Suppressor macrophage (primary cell): ENCODE measurements around the gene TGFBR3.

Source experiments
- DNase-seq, 4 experiments: peaks; one replicate each; pipeline ENCODE4 v3.0.0-alpha.2; 2020 to 2022

The TGFBR3 gene

DNA sequence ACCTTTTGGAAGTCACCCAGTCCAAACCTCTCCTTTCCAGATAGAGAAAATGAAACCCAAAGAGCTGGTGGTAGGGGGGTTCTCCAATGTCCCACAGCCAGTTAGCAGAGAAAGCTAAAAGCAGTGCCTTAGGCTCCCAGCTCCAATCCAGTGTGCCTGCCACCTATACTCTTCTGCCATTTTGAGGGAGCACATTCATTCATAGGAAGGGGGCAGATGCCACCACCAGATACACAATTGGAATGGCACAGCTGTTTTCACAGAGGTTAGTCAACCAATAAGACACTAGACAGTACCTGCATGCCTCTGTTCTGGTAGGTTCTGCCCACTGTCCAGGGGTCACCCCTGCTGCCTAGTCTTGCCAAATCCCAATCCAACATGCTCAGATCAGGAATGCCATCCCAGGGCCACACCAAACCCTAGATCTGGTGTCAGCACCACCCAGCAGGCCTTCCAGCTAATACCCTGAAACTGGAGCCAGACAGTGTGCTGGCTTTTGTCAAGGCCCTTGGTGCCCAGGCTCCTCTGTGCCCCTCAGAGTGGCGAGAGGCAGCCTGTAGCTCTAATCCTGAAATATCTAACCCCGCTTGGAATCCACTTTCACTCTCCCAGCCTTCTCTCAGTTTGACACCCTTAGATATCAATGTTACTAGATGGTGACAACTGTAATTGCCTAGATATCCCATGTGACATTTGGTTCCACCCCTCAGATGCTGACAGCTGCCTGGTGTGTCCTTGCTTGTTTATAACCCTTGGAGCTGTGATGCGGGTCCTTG lies 178.6 kb downstream of the TGFBR3 start:
- DNase-seq, result no peak

- no peak for DNase-seq
Measured at GRCh38 chr1:91706140-91706957, 179.6 kb downstream of the TGFBR3 start.

DNA sequence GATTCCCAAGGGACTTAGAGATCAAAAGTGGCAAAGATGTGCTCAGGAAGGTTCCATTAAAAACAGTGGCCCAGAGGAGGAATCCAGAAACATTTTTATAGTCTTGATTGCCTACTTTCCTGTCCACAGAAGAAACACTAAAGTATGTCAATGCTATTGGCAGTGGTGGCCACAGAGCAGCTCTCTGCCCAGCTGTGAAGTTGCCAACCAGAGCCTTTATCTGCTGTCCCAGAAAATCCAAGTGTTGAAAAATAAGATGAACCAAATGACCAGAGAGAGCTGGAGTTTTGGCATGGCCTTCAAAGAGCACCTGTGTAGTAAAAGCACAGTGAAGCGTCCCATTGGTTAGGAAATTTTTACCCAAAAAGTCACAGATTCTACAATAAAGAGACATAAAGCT lies 181.2 kb downstream of the TGFBR3 start:
- no peak for DNase-seq

DNA sequence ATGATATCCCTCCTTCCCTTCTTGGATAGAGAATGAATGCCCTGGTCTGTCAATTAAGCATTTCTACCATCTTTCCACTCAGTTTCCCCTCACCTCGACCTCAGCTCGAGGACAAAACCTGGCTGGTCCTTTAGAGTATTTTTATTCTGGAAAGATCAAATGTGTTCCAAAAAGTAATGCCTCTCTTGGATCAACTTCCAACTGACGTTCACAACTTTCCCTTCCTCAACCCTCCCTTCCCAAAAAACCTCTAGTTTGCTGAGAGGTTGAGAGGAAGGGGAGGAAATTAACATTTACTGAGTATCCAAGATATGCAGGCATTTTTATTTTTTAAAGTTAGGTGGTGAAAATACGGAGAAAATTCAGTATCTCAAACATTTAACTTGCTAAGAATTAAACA lies 182.9 kb downstream of the TGFBR3 start:
- DNase-seq, result no peak

GRCh38 chr1:91701472-91701869 lies 184.5 kb downstream of the TGFBR3 start:
- no peak for DNase-seq

- DNase-seq, result peak in 1 of 4 experiments; percentile 2
Measured at GRCh38 chr1:91700771-91701471, 185.0 kb downstream of the TGFBR3 start.

DNA sequence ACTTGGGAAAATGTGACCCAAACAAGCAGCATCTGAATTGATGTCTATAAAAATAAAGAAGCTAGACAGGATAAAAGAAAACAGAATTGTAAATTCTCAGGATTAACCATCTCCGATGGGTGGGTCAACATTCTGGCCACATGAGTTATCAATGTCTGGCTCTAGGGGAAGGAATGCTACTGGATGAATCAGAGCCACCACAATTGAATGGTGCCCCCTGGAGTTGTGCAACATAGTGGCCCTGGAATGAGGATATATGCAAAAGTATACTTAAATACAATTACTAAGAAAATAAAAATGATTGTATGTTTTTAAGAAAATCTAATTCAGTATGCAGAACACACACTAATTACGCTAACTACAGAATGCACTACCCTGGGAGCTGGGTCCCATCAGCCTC lies 185.6 kb downstream of the TGFBR3 start:
- DNase-seq, result no peak

GRCh38 chr1:91699339-91699974 lies 186.5 kb downstream of the TGFBR3 start:
- no peak for DNase-seq

DNA sequence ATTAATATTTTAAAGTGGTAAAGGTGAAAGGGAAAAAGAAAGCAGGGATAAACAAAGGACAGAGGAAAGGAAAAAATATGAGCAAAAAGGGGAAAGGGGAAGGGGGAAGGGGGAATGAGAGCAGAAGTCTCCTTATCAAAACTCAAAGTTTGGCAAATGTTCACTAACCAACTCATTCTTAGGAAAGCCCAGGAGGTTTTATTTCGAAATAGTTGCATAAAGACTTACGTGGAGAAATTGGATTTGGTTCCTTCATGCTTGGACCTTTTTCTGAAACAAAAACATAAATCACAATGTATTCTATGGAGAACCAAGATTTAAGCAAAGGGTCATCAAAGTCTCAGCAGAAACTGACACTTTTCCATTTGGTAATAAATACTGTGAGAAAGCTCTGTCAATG lies 188.1 kb downstream of the TGFBR3 start:
- DNase-seq, result peak in 1 of 4 experiments; percentile 14

GRCh38 chr1:91697416-91697815 lies 188.5 kb downstream of the TGFBR3 start:
- DNase-seq, result no peak

DNA sequence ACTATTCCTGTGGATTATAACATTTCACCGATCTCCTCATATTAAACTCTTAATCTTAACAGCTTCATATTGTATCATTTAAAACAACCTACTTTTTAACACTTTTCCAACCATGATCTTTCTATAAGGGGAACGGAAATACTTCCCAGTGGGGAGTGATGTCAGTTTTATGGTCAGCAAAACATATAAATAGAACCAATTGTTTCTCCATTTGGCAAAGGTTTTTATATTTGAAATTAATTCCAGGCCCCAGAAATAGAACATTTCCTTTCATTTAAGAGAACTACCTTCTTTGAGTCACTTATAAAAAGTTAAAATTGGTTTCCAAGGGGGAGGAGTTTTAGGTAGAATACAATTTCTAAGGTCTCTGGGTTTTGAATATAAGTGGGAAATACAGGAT lies 189.6 kb downstream of the TGFBR3 start:
- DNase-seq, result no peak

- DNase-seq, result no peak
Measured at GRCh38 chr1:91693557-91693956, 192.4 kb downstream of the TGFBR3 start.

DNA sequence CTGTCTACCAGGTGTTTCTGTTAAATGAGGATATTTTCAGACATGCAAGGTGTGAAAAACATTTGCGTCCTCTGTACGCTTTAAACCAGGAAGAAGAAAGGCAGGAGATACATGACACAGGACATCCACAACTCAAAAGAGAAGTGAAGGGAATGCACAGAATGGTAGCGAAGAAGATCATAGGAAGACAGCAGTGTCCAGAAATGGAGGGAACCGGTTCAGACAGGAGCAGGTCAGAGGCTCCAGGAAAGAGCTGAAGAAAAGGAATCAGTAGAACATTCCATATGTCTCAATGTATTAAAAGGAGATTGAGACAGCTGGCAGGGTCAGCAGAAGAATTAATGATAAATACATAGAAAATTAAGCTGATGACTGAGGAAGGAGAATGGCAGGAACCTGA lies 194.4 kb downstream of the TGFBR3 start:
- DNase-seq, result no peak

- no peak for DNase-seq
Measured at GRCh38 chr1:91689641-91690481, 196.1 kb downstream of the TGFBR3 start.

- DNase-seq, result no peak
Measured at GRCh38 chr1:91687452-91687851, 198.5 kb downstream of the TGFBR3 start.

DNA sequence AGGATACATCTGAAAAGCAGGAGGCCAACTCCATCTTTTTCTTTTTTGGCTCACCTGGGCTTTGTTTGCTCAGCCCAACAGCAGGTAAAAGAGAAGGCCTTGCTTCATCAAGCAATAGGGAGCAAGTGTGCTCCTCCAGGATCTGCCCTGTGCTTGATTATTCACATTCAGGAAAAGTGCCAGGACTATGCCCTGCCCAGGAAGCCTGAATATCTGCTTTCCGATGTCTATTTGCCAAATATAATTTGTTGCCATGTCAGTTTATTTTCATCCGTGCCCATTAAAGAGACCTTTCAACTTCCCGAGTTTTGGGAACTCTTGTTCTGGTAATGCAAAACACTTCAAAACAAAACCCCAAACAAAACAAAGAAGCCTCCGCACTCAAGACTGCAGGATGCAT lies 200.0 kb downstream of the TGFBR3 start:
- DNase-seq, result no peak

DNA sequence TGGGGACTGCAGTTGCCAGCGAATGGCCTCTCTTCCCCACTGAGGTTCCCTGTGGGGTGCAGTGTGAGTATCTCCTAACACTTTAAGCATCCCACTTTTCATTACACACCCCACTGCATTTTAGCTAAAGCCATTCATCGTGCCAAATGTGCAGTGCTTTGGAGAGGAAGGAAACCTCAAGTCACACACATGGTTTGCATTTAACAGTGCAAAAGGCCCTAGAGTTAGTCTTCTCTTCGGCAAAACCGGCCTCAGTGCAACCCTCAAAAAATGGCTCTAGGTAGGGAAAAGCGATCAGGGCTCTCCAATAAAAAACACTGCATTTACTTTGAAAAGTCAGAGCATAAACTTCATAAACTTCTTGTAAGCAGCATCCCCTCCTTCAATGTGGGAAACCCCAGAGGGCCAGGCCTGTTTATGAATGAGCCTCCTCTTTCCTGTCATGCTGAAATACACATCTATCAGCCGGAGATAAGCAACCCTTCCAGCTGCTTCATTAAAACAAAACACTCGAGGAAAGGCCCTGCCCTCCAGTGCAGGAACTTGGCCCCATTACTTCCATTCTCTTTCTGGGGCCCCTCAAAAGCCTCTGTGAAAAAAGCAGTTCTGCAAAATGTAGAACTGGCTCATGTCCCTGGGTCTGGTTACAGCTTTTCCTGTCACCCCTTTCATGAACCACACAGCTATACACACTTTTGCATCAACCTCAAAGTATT lies 201.3 kb downstream of the TGFBR3 start:
- no peak for DNase-seq

GRCh38 chr1:91683598-91683951 lies 202.4 kb downstream of the TGFBR3 start:
- no peak for DNase-seq

- DNase-seq, result peak in 3 of 4 experiments; percentile 5 to 28 (median 19)
Measured at GRCh38 chr1:91682882-91683597, 202.9 kb downstream of the TGFBR3 start.

DNA sequence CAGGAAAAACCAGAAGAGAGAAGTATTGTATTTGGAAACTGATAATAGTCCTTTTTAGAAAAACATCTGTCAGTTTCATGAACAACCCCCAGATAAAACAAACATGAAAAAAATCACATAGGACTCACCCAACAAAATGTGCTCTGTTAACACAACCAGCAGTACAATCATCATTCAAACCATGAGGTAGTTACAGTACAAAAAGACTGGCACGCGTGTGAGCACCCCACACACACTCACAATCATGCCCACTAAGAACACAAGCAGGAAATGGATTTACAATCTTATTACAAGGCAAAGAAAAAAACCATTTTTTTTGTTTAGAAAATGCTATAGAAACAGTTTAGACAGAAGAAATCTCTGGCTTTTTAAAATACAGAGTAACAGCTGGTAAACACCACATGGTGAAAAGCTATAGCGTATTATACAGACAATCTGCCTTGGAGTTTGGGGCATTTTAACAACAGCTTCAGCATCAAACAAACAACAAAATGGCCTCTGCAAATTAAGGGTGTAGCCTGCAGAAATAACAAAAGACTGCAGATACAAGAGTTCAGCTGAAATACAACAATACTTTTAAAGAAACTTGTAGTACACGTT lies 205.3 kb downstream of the TGFBR3 start:
- DNase-seq, result no peak
